Activated CD4-positive, CD25-positive, alpha-beta regulatory T cell treated with anti-CD3 and anti-CD28 coated beads, Interleukin-2, amount 50 U/mL, for 16 hours (primary cell): Measurements from ENCODE around the gene BMP6.

ENCODE experiments used
- DNase-seq: peaks from one replicate; pipeline ENCODE4 v3.0.0-alpha.2; 2020; ENCODE audit warnings: low read depth, low spot score

BMP6 gene

GRCh38 chr6:7725849-7726415 is at the start of gene BMP6:
Gene BMP6, plus strand, starts transcription at chr6:7726099. Its CDS starts 857 bp downstream, at chr6:7726956.
- no peak for DNase-seq

DNA sequence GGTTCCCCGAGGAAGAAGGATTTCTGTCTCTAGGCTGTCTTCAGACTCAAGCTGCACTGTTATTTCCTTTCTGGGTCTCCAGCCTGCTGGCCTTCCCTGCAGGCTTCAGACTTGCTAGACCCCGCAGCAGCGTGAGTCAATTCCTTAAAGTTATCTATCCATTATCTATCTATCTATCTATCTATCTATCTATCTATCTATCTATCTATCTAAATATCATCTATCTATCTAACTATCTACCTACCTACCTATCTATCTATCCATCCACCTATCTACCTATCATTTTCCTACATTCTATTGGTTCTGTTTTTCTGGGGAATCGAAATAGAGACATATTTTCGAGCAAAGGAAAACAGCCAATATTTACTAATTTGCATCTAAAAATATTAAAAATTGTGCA is 48.7 kb upstream of the BMP6 start:
- DNase-seq = no peak

GRCh38 chr6:7680393-7681075 is 45.4 kb upstream of the BMP6 start:
- no peak for DNase-seq

DNA sequence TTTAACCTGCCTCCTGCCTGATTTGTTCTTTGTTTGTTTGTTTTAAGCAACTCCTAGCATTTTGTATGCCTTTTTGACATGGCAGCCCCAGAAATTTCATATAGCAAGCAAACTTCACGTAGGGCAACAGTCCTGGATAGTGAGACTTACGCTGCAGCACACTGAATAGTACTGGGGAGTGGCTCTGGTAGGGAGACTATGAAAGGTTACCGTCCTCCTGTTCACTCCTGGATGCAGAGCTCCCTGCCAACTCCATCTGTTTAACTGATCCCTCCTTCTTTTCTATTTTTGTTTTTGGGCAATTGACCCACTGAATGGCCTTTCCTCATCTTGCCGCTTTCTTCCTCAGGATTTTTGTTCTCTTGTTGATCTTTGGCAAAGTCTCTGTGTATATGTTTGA is 44.5 kb upstream of the BMP6 start:
- DNase-seq = no peak

GRCh38 chr6:7684076-7684475 is 41.8 kb upstream of the BMP6 start:
- no peak for DNase-seq

DNA sequence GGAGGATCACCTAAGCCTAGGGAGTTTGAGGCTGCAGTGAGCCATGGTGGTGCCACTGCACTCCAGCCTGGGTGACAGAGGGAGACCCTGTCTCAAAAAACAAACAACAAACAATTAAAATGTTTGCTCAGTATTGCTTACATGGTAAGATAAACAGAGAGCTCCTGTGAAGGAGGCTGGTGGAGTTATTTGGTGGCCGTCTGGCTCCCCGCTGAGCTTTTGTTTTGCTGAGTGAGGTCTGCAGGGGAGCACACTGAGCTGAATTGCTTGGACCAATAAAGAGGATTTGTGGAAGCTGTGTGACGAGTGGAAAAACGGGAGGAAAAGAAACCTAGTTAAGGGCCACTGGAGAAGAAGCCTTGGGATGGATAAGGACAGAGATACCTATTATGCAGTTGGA is 41.1 kb upstream of the BMP6 start:
- DNase-seq = no peak

GRCh38 chr6:7685276-7685675 is 40.6 kb upstream of the BMP6 start:
- no peak for DNase-seq

DNA sequence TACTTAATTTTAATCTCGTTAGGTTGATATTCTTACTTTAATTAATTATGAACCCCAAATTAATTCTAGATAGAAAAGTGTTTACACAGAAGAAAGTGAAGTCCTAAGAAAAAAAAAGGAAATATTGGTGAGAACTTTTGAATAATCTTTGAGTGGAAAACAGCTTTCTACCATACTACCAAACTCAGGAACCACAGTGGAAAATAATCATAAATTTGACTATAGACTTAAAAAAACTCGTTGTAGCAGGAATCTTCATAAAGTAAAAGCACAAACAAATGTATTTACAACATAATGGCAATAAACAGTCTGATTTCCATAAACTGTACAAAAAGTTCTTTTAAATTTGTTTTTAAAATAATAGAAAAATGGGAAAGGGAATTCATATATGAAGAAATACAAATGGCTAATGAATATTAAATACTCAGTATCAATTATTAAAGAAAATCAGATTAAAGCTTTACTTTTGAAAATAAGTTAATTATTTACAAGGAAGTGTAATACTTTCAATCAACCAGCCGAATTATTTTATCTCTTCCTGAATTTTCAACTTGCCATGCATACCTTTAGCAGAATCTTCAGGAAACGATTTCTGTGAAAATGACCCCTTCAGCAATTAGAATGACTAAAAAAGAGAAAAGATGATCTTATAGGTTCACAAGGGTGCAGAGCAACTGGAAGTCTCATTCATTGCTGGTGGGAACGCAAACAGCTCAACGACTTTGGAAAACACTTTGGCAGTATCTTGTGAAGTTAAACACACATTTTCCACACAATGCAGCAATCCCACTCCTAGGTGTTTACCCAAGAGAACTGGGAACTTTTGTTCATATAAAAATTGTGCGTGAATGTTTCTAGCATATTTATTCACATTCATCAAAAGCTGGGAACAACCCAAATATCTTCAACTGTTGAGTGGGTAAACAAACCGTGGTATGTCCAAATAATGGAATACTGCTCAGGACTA is 38.5 kb upstream of the BMP6 start:
- no peak for DNase-seq

- DNase-seq = no peak
Observed at GRCh38 chr6:7691021-7691420, 34.9 kb upstream of the BMP6 start.

DNA sequence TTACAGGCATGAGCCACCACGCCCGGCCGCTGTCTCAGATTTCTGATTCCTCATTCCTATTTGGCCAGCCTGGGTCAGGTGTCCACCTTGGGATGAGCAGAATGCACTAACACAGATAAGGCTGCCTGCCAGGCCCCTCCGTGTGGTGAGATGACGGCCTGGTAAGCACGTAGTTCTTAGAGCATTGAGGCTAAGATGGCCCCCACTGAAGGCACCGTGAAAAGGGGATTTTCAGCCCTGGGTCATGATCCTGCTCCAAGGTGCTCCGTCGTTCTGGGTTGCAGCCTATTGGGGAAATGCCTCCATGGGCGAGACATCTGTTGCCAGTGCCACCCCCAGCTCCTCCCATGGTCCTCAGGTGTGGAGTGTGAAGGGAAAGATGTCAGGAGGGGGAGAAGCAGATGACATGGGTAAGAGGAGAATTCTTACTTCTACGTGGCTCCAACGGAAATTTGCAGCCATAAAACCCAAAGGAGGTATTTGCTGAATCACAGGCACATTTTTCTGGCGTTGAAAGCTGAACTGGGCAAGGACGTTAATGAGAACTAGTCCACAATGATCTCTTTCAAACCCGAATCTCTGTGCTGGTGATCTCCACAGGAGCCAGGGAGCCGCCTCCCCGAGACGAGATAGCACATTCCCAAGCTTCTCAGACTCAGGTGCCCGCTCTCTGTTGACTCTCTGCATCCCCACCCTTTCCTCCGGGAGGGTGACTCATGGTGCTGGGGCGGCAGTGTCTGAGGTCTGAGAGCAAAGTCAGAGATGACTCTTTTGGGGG is 34.0 kb upstream of the BMP6 start:
- no peak for DNase-seq

DNA sequence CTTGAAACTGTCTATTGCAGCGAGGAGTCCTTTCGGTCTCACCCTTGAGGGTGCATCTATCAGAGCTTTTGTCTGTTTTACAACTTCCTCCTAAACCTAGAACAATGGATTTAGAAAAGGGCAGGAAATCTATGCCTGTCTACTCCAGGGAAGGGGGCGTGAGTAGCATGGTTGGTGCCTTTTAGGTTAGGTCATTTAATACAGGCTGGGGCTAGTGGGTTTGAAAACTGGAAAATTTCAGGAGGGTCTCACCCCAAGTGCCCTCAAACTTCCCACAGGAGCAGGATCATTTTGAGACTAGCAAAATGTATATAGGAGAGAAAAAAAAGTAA is 33.5 kb upstream of the BMP6 start:
- no peak for DNase-seq

- DNase-seq = no peak
Observed at GRCh38 chr6:7693827-7694226, 32.1 kb upstream of the BMP6 start.

GRCh38 chr6:7696061-7696460 is 29.8 kb upstream of the BMP6 start:
- no peak for DNase-seq

DNA sequence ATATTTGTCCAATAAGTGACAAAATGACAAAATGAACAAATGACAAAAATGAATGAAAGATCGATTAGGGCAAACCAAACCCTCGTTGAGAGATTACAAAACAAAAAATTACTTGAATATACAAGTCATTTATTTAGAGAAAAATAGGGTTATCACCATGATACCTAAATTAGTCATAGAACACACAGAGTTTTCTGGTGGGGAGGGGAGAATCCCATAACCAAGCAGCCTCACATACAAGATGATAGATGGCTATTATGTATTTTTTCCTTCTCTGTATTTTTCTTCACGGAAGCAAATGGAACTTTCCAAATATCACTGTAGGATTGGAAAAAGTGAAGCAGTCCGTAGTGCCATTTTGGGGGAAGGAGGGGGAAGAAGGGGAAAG is 28.5 kb upstream of the BMP6 start:
- no peak for DNase-seq

DNA sequence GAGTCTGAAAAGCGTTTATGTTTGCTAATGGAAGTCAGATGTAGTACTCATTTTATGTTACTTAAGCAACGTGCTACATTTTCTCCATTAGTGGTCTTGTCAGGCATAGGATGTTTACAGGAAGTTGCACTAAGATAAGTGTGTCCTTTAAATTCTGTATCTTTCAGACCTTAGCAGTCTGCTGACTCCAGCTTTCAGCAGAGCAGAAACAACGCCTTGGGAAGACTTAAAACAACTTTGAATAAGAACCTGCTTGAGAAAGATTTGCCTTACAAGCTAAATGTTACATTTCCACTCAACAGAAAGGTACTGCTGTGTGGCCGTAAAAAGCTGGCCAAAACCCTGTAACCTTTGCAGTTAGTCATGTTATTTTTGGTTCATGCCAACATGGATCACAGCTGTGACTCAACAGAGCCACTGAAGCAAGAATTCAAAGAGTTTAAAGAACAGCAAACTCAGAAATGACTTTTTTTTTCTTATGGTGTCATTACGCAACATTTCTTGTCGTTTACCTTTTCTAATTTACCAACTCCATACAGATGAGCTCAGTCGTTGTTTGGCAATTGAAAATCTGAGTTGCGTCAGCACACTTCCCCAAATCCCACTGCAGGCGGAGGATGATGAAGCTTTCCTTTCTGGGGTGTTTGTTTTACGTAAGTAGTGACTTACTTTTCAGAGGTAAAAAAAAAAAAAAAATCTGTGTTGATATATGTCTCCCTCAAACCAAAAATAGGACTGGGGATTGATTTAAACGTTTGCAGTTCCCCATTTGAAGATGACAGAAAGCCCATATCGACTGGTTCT is 27.9 kb upstream of the BMP6 start:
- DNase-seq = no peak

- no peak for DNase-seq
Observed at GRCh38 chr6:7701212-7701834, 24.6 kb upstream of the BMP6 start.

- no peak for DNase-seq
Observed at GRCh38 chr6:7703148-7703680, 22.7 kb upstream of the BMP6 start.

- no peak for DNase-seq
Observed at GRCh38 chr6:7705483-7705882, 20.4 kb upstream of the BMP6 start.

- DNase-seq = no peak
Observed at GRCh38 chr6:7706269-7706668, 19.6 kb upstream of the BMP6 start.

GRCh38 chr6:7707787-7708186 is 18.1 kb upstream of the BMP6 start:
- DNase-seq = no peak
